Tibial artery (tissue), 4 donors: ENCODE measurements around the gene MAPK8.

ENCODE experiments used
- DNase-seq, 2 donors: peaks; one replicate each; pipeline ENCODE4 v3.0.0-alpha.2; 2019
- H3K27ac ChIP-seq, 2 donors: fragments of 200-600 bp; sonication (generic) in 1 of 2; 1 replicate in 1 of 2; 2 replicates in 1 of 2; pipeline ENCODE4 v1.5.1; 2018 to 2019; ENCODE audit warnings: mild to moderate bottlenecking in 1 of 2
- H3K27me3 ChIP-seq, 2 donors: fragments of 200-600 bp; sonication (generic) in 1 of 2; one replicate each; pipeline versions ENCODE4 v1.5.1 to v1.6.0; 2016 to 2019
- H3K36me3 ChIP-seq, 3 donors: fragments of 200-600 bp; sonication (generic) in 2 of 3; one replicate each; pipeline ENCODE4 v1.5.1; 2016 to 2019; ENCODE audit warnings: mild to moderate bottlenecking in 2 of 3
- H3K4me1 ChIP-seq, 4 donors: fragments of 200-600 bp; sonication (generic) in 2 of 4; 1 replicate in 3 of 4; 2 replicates in 1 of 4; pipeline ENCODE4 v1.5.1; 2016 to 2019
- H3K4me3 ChIP-seq, 2 donors: fragments of 200-600 bp; sonication (generic) in 1 of 2; 1 replicate in 1 of 2; 2 replicates in 1 of 2; pipeline ENCODE4 v1.5.1; 2018 to 2019; ENCODE audit warnings: mild to moderate bottlenecking in 2 of 2
- H3K9me3 ChIP-seq, 3 donors: fragments of 200-600 bp; sonication (generic) in 1 of 3; one replicate each; pipeline ENCODE4 v1.5.1; 2016 to 2019
- CTCF ChIP-seq, 2 experiments: fragments of 200-600 bp in 1 of 2; fragments of 450-650 bp in 1 of 2; IDR thresholded peaks; one replicate each; pipeline ENCODE4 v1.5.1; 2017 to 2019; ENCODE audit warnings: antibody characterized with exemption in 2 of 2, mild to moderate bottlenecking in 1 of 2, moderate library complexity in 1 of 2
- intact Hi-C: fragments of 100-400 bp; cut with DNase I; formaldehyde crosslinking; loops from one replicate; pipeline ENCODE4 v1.15.0; 2023; ENCODE audit warnings: low total_unique reads

MAPK8 gene

GRCh38 chr10:48314107-48314506 is 7.6 kb downstream of the MAPK8 start:
- intact Hi-C loops, result no loop called here
- no peak overlapping the region for H3K4me3 ChIP-seq
- H3K27me3 ChIP-seq, result no peaks in the 10 kb centered on the region
- no peak overlapping the region for H3K27ac ChIP-seq
- no peaks in the 10 kb centered on the region for H3K9me3 ChIP-seq
- peaks cover 0 to 10% (median 0%) of the 10 kb centered on the region in 4 donors for H3K4me1 ChIP-seq
- TF ChIP-seq CTCF (IDR thresholded peaks at IDR 0.05), result no peak
- DNase-seq, result no peak
- no peaks in the 10 kb centered on the region for H3K36me3 ChIP-seq

- no peaks in the 10 kb centered on the region for H3K27me3 ChIP-seq
- H3K4me1 ChIP-seq, result peaks cover 0 to 5% (median 0%) of the 10 kb centered on the region in 4 donors
- H3K9me3 ChIP-seq, result no peaks in the 10 kb centered on the region
- intact Hi-C loops, result no loop called here
- no peak overlapping the region for H3K4me3 ChIP-seq
- no peak overlapping the region for H3K27ac ChIP-seq
- TF ChIP-seq CTCF (IDR thresholded peaks at IDR 0.05), result no peak
- H3K36me3 ChIP-seq, result no peaks in the 10 kb centered on the region
- DNase-seq, result no peak
These were observed 9.8 kb downstream of the MAPK8 start for GRCh38 chr10:48316236-48316635.

GRCh38 chr10:48317321-48317990 is 11.0 kb downstream of the MAPK8 start:
- Histone ChIP-seq H3K4me3 (no peak overlapping the region), H3K27me3 (no peaks in the 10 kb centered on the region), H3K36me3 (no peaks in the 10 kb centered on the region), H3K27ac (no peak overlapping the region), H3K4me1 (peaks cover 0 to 5% (median 0%) of the 10 kb centered on the region in 4 donors), H3K9me3 (no peaks in the 10 kb centered on the region)
- intact Hi-C loops, result no loop called here
- no peak for DNase-seq
- TF ChIP-seq CTCF (IDR thresholded peaks at IDR 0.05), result no peak

- no peak for TF ChIP-seq CTCF (IDR thresholded peaks at IDR 0.05)
These were observed 15.5 kb downstream of the MAPK8 start for GRCh38 chr10:48322017-48322416.

GRCh38 chr10:48324580-48324979 is 18.1 kb downstream of the MAPK8 start:
- Histone ChIP-seq H3K4me3 (no peak overlapping the region), H3K4me1 (no peaks in the 10 kb centered on the region), H3K27ac (no peak overlapping the region), H3K27me3 (no peaks in the 10 kb centered on the region), H3K9me3 (no peaks in the 10 kb centered on the region), H3K36me3 (no peaks in the 10 kb centered on the region)
- intact Hi-C loops, result no loop called here
- DNase-seq, result no peak
- TF ChIP-seq CTCF (IDR thresholded peaks at IDR 0.05), result no peak

More at GRCh38 chr10:48322017-48322416, 15.5 kb downstream of the MAPK8 start:
- Histone ChIP-seq H3K4me1 (no peaks in the 10 kb centered on the region), H3K27ac (no peak overlapping the region), H3K4me3 (no peak overlapping the region), H3K27me3 (no peaks in the 10 kb centered on the region), H3K36me3 (no peaks in the 10 kb centered on the region), H3K9me3 (no peaks in the 10 kb centered on the region)
- intact Hi-C loops, result no loop called here
- DNase-seq, result no peak

GRCh38 chr10:48330269-48330668 is 23.8 kb downstream of the MAPK8 start:
- Histone ChIP-seq H3K36me3 (no peaks in the 10 kb centered on the region), H3K27me3 (no peaks in the 10 kb centered on the region), H3K9me3 (no peaks in the 10 kb centered on the region), H3K4me3 (no peak overlapping the region), H3K4me1 (no peaks in the 10 kb centered on the region), H3K27ac (no peak overlapping the region)
- intact Hi-C loops, result no loop called here
- no peak for DNase-seq
- no peak for TF ChIP-seq CTCF (IDR thresholded peaks at IDR 0.05)
